Left hindlimb (tissue), 1 donor: ENCODE measurements around the gene GPC6.
"Not testable (repeated sequence)": the region's sequence is repeated elsewhere in the genome, so short reads cannot be mapped to it uniquely, and the experiment has no call there.

Experiments
- DNase-seq: peaks from one replicate; pipeline ENCODE4 v3.0.0-alpha.2; 2018

The GPC6 gene

DNA sequence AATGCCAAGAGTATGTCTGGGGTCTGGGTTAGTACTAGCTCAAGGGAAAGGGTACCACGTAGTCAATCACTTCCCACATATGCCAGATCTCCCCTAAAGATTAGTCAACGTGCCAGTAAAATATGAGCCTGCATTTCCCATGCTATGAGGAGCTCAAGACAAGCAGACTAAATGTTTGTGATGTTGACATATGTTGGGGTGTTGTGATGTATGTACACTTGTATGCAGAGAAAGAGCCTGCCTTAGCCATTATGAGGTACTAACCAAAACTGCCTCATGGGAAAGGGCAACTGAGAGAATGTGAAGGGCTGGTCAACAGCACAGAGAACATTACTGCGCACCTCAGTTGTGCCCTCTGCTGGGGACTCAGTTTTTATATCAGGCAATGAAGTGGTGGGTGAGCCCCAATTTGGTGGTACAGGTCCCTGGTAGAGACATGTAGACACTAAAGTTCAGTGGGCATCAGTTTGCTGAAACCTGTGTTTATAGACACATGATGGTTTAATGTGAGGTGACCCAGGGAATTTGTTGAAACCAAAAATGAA, 965.9 kb downstream of the GPC6 start:
- DNase-seq: no peak

DNA sequence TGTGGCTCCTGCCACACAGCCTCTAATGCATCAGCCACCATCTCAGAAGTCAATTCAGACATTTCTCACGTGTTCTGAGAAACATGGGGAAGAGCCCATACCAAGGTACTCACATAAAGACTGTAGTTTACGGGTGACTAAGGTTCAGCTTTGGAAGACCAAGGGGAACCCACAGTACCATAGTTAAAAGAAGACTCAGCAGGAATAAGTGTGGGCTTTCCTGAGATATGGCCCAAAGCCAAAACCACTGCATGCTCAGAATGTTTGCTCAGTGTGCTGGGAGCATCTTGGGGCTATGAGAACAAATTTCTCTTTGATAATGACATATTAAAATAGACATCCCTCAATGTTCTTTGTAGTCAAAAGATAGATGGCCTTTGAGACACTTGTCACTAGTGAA, 969.1 kb downstream of the GPC6 start:
- no peak for DNase-seq

- DNase-seq: no peak
These were observed 969.8 kb downstream of the GPC6 start for GRCh38 chr13:94196413-94196812.

- DNase-seq: no peak
These were observed 972.1 kb downstream of the GPC6 start for GRCh38 chr13:94198681-94199080.

DNA sequence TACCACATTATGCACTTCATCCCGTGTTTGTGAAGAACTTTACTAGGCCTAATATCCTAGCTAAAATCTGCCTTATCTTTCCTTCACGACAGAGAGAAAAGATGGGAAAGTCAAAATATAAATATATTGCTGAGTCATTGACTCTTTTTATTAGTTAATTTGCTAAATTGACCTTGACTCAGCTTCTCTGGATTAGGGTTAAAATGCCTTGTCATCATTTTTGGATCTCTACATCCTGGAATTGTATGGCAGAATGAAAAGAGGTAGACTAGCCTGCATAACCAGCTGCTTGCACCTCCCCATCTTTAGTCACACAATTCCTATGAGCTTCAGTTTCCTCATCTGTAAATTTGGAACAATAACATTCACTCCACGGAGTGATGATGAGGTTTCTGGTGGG, 972.5 kb downstream of the GPC6 start:
- no peak for DNase-seq

DNA sequence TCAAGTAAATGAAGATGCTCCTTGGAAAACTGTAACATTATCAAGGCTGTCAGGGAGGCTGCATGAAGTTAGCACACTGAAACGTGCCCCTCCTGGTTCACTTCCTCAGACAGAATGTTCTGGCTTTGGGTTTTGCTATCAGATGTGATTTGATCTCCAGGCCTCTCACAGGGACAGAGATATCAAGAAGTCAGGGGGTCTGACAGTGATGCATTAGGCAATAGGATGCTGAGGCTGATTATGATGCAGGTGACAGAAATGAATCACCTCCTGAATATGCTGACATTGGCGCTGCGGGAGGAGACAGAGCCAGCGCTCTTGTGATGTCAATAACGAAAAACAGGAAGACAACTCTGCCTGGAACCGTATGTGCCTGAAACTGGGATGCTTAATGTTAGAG, 974.4 kb downstream of the GPC6 start:
- DNase-seq: no peak

GRCh38 chr13:94204163-94204562, 977.6 kb downstream of the GPC6 start:
- no peak for DNase-seq

- no peak for DNase-seq
These were observed 978.3 kb downstream of the GPC6 start for GRCh38 chr13:94204946-94205345.

DNA sequence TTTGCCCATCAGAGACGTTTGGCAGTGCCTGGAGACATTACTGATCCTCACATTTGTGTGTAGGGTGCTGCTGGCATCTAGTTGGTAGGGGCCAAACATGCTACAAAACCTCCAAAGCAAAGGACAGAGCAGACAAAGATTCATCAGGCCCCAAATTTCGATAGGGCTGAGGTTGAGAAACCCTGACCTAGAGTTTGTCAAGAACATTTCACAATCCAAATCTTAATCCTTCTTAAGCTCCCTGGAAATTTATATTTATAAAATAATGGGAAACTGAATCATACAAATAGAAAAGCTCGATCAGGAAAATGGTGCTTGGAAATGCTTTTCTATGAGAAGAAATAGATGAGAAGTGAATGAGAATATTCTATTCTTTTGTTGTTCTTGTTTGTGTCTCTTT, 979.3 kb downstream of the GPC6 start:
- no peak for DNase-seq

- DNase-seq: no peak
These were observed 982.5 kb downstream of the GPC6 start for GRCh38 chr13:94209117-94209516.

GRCh38 chr13:94209913-94210312, 983.3 kb downstream of the GPC6 start:
- not testable (repeated sequence) for DNase-seq

DNA sequence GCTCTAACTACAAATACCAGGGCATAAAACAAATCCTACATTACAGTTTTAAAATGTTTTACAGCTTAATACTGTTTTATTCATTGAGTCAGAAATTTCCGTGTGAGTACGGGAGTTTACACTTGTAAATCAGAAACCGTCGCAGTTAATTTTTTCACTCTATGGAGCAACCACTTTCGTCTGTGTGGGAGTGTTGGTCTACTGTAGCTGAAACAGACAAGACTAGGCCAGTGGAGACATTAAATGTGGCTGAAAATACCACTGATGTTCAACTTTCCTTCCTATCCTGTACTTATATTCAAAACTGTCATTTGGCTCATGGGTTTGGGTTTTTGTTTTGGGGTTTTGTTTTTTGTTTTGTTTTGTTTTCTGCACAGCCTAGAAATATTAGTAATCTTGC, 984.2 kb downstream of the GPC6 start:
- DNase-seq: no peak

- no peak for DNase-seq
These were observed 985.6 kb downstream of the GPC6 start for GRCh38 chr13:94212196-94212595.

GRCh38 chr13:94214121-94214520, 987.5 kb downstream of the GPC6 start:
- DNase-seq: no peak

DNA sequence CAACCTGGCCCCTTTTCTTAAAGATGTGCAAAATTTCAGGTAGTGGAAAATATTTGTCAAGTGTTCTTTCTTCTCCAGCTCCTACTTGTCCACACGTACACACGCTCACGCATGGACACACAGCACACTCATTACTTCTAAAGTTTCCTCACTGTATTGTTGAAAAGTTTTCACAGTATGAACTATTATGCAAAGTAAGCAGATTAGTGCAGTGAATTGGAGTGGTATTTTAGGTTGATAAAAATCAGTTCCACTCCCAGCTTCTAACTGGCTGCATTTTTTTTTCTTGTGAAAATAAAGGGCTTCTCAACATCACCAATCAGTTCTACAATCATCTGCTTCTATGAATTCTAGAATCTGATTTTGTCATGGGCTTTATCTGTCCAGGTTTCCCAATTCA, 988.4 kb downstream of the GPC6 start:
- no peak for DNase-seq

GRCh38 chr13:94216476-94216875, 989.9 kb downstream of the GPC6 start:
- no peak for DNase-seq

DNA sequence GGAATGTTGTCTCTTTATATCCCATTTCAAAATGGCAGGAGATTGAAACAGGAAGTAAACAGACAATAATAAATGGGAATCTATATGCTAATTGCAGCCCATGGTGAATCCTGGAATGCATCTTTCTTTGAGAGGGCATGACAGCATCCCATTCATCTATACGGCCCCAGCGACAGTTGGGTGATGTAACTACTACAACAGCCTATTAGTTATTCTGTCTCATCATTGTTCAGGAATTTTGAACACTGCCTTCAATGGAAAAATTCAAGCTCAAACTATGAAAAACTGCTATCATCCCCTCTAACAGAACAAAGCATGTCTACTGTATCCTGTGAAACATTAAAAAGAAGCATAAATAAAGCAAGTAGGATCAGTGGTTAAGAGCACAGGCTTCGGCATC, 990.8 kb downstream of the GPC6 start:
- DNase-seq: no peak

GRCh38 chr13:94218537-94218936, 991.9 kb downstream of the GPC6 start:
- no peak for DNase-seq

GRCh38 chr13:94218951-94219350, 992.3 kb downstream of the GPC6 start:
- no peak for DNase-seq

- no peak for DNase-seq
These were observed 998.1 kb downstream of the GPC6 start for GRCh38 chr13:94224670-94225069.

GRCh38 chr13:94227255-94227879, 1000.8 kb downstream of the GPC6 start:
- no peak for DNase-seq

- DNase-seq: no peak
These were observed 1002.2 kb downstream of the GPC6 start for GRCh38 chr13:94228763-94229162.

GRCh38 chr13:94232161-94232950, 1005.7 kb downstream of the GPC6 start:
- DNase-seq: no peak

GRCh38 chr13:94232956-94233355, 1006.3 kb downstream of the GPC6 start:
- DNase-seq: no peak
